A673 (cell line): ENCODE results near the gene ZNF689. TPM values are rescaled to one million over a fixed set of nuclear protein-coding genes. Genes with fewer than 3 reads are reported as not detected.

Source experiments
- Bru-seq: library from RNA; stranded (reverse); fragments of 400-500 nt; gene quantifications from one replicate; lab custom pipeline; 2021; lab: Mats Ljungman, UMichigan
- BruChase-seq, 2 experiments: library from RNA; stranded (reverse); fragments of 400-500 nt; gene quantifications; one replicate each; lab custom pipeline; 2021; lab: Mats Ljungman, UMichigan
- BruUV-seq: library from RNA; stranded (reverse); fragments of 400-500 nt; replicated peaks from 2 replicates; lab custom pipeline; 2021; lab: Mats Ljungman, UMichigan
- CTCF ChIA-PET: fragments of 300-600 bp; sonication (Branson Sonifier 250); formaldehyde crosslinking; loops from one replicate; lab custom pipeline; 2022; ENCODE audit warnings: antibody characterized with exemption; lab: Charles Lee
- POLR2A ChIA-PET: fragments of 300-600 bp; sonication (Branson Sonifier 250); formaldehyde crosslinking; loops from one replicate; lab custom pipeline; 2022; ENCODE audit warnings: antibody characterized with exemption; ENCODE audit not compliant: low non-redundant PET; lab: Charles Lee
- DNase-seq: peaks from one replicate; pipeline ENCODE4 v3.0.0-alpha.2; 2015; ENCODE audit warnings: low spot score
- H3K27ac ChIP-seq: fragments of 200-600 bp; sonication (generic); 2 replicates; pipeline ENCODE4 v1.5.1; 2016; ENCODE audit warnings: mixed run types, low read depth, mild to moderate bottlenecking, mixed read lengths, antibody characterized with exemption, low read length; ENCODE audit not compliant: poor library complexity, severe bottlenecking
- H3K27me3 ChIP-seq: fragments of 200-600 bp; sonication (generic); replicated peaks from 2 replicates; pipeline ENCODE4 v1.6.1; 2017; ENCODE audit warnings: mixed run types, low read depth, mild to moderate bottlenecking, mixed read lengths, antibody characterized with exemption, low read length; ENCODE audit not compliant: insufficient read depth, poor library complexity
- H3K36me3 ChIP-seq: fragments of 200-600 bp; sonication (generic); 2 replicates; pipeline ENCODE4 v1.6.1; 2016; ENCODE audit warnings: mixed run types, mild to moderate bottlenecking, mixed read lengths, antibody characterized with exemption, low read length; ENCODE audit not compliant: insufficient read depth, poor library complexity, severe bottlenecking
- H3K4me1 ChIP-seq: fragments of 200-600 bp; sonication (generic); 2 replicates; pipeline ENCODE4 v1.6.1; 2017; ENCODE audit warnings: mixed run types, mild to moderate bottlenecking, mixed read lengths, antibody characterized with exemption, low read length; ENCODE audit not compliant: insufficient read depth, poor library complexity, severe bottlenecking
- H3K4me3 ChIP-seq: fragments of 200-600 bp; sonication (generic); 2 replicates; pipeline ENCODE4 v1.5.1; 2016; ENCODE audit warnings: low read depth, mixed run types, mild to moderate bottlenecking, mixed read lengths, low read length; ENCODE audit not compliant: poor library complexity, severe bottlenecking
- H3K9me3 ChIP-seq: fragments of 200-600 bp; sonication (generic); 2 replicates; pipeline ENCODE4 v1.6.1; 2016; ENCODE audit warnings: mixed run types, low read depth, mild to moderate bottlenecking, mixed read lengths, antibody characterized with exemption, low read length; ENCODE audit not compliant: poor library complexity, severe bottlenecking
- CTCF ChIP-seq: fragments of 300-800, 200-600 bp; sonication (generic); conservative IDR thresholded peaks from 2 replicates; pipeline ENCODE4 v1.5.1; 2017; ENCODE audit warnings: low read depth, mild to moderate bottlenecking, antibody characterized with exemption, low read length, moderate library complexity, mixed read lengths
- EZH2 ChIP-seq: fragments of 200-600 bp; sonication (generic); IDR thresholded peaks from 2 replicates; pipeline ENCODE4 v1.6.1; 2017; ENCODE audit warnings: borderline replicate concordance, low read depth, mild to moderate bottlenecking, mixed read lengths, antibody characterized with exemption, low read length; ENCODE audit not compliant: poor library complexity, severe bottlenecking
- intact Hi-C: fragments of 100-400 bp; cut with micrococcal nuclease; formaldehyde crosslinking; loops from one replicate; pipeline ENCODE4 v1.10.0; 2022; ENCODE audit not compliant: unreplicated experiment
- long read RNA-seq: library from polyadenylated mRNA; stranded (forward); transcript quantifications from one replicate; pipeline ENCODE4 v2.0.0, GENCODE V29; 2022
- total RNA-seq: library from RNA; stranded (reverse); gene quantifications from 2 replicates; pipeline ENCODE4 v1.2.3, GENCODE V29; 2021

ZNF689 gene
- total RNA-seq (18.1 and 21.1 TPM in 2 replicates), Bru-seq, nascent RNA (percentile 74 among the genes with signal in this experiment), BruChase-seq, experiment 1, labeled RNA remaining after a 2-hour chase (percentile 85 among the genes with signal in this experiment), BruChase-seq, experiment 2, labeled RNA remaining after a 6-hour chase (percentile 70 among the genes with signal in this experiment)
- long read RNA-seq, transcript ZNF689-201 (3 exons, 3,547 nt) = major isoform, 26 of 37 reads
- long read RNA-seq, partial matches to known transcripts = 7 of 37 reads
- long read RNA-seq, other reads (novel, unspliced or antisense) = 0 of 37 reads

DNA sequence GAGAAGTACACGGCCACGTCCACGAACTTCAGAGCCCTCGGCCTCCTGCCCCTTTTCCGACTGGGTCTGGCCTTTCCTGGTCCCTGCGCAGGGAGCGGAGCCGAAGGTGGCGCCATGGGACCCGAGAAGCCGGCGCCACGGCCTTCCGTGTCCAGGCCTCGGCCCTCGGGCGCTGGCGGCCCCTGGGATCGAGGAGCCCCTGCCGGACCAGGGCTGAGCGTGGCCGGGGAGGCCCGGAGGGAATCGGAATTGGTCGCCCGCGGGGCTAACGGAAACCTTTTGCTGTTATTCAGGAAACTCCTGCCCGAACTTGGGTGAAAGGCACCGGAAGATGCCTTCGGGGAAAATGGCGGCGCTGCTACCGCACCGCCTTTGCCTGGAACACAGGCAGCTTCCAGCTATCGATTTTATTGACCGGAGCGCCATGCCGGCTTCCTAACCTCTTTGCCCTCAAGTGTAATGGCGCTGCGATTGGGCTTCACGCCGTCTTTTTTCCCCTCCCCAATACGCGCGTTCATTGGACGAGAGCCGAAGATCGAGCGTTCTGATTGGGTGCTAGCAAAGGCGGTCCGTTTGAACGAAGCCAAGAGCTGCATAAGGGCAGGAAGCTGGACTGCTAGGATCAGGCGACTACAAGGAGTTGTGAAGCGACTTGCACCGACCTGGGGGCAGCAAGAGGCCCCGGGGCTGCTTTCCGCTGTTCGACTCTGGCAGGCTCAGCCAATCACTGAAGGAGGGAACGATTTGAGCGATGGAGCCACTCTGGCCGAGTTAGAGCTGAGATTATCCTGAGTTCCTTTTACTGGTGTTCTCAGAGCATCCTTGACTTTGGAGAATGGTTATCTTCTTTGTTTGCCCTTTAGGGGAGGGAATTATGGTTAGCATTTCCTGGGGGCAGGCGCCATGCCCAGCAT lies at the start of gene ZNF689:
TSS of gene ZNF689 (minus strand) at position 464 of the 914 bp plus-strand sequence. CDS start at position 116, 348 bp downstream.
- peaks cover 4% of the 10 kb centered on the region for H3K4me1 ChIP-seq
- no peaks in the 10 kb centered on the region for H3K27me3 ChIP-seq
- H3K4me3 ChIP-seq = peak within 1 kb of the TSS; percentile 86
- no peaks in the 10 kb centered on the region for H3K9me3 ChIP-seq
- no peak for TF ChIP-seq EZH2
- ChIA-PET POLR2A (interaction anchor here (0.6 to 0.9 kb wide), 2 partner anchors 9 to 298 kb away, joined by 3 to 7 read pairs; no protein-coding TSS in a partner anchor), CTCF (interaction anchor here (0.7 to 1.5 kb wide), 3 partner anchors 12 to 180 kb away, joined by 3 to 6 read pairs (median 5); partner anchors contain the start of gene DCTPP1)
- intact Hi-C loops = no loop called here
- peak; percentile 98 for DNase-seq
- peak within 1 kb of the TSS; percentile 97 for H3K27ac ChIP-seq
- BruUV-seq = TSS peak; percentile 73
- peaks cover 27% of the 10 kb centered on the region for H3K36me3 ChIP-seq

DNA sequence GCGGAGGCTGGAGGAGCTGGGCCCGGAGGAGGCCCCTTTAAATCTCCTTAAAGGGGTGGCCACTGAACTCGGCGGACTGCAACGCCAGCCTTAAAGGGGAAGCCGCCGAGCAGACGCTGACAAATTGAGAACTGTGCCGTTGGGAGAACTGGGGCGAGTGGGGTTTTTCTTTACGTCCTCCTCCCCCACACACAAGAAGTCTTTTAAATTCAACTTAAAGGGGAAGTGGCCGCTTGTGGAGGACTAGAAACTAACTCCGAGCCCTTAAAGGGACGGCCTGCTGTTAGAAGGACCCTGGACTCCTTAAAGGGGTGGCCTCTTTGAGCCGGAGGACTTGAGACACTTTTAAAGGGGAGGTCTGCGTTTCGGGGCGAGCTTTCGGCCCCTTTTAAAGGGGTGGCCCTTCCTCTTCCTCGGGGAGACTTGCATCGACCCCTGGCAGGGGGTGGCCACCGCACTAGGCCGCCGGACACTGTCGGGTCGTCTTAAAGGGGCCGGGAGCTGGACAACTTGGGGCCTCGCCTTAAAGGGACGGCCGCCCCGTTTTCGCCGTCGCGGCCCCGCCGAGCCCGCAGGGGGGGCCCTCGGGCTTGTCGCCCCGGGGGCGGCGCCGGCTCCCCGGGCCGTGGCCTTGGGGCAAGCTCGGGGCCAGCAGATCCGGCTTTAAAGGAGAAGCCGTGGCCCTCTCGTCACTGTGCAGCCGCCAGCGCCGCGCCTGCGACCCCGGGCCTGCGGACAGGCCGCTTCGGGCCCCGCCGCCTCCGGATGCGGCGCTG lies 48.7 kb upstream of the ZNF689 start:
- peak; percentile 99 for DNase-seq
- ChIA-PET POLR2A (interaction anchor here (0.7 kb wide), 1 partner anchor 276 kb away, joined by 3 read pairs; no protein-coding TSS in a partner anchor), CTCF (no interaction called here)
- Histone ChIP-seq H3K27me3 (no peaks in the 10 kb centered on the region), H3K4me1 (peaks cover 19% of the 10 kb centered on the region), H3K36me3 (peaks cover 52% of the 10 kb centered on the region), H3K9me3 (no peaks in the 10 kb centered on the region), H3K4me3 (peak overlapping the region; percentile 81), H3K27ac (peak overlapping the region; percentile 99)
- TSS peak; percentile 79 for BruUV-seq
- intact Hi-C loops = loop anchor here (1.0 to 2.0 kb wide), 3 partner anchors 9 to 132 kb away; partner anchors contain the start of genes PRR14 and SRCAP
- TF ChIP-seq CTCF (0 out of 2 replicates have a peak, but pooled peaks have one; percentile 27), EZH2 (no peak)

GRCh38 chr16:30657866-30658730 lies 47.9 kb upstream of the ZNF689 start, which contains the start of gene FBRS:
TSS of gene FBRS (plus strand) at chr16:30658431. CDS start at chr16:30659519, 1,088 bp downstream.
- Histone ChIP-seq H3K36me3 (peaks cover 48% of the 10 kb centered on the region), H3K27me3 (no peaks in the 10 kb centered on the region), H3K4me3 (peak within 1 kb of the TSS; percentile 81), H3K9me3 (no peaks in the 10 kb centered on the region), H3K4me1 (peaks cover 19% of the 10 kb centered on the region), H3K27ac (peak within 1 kb of the TSS; percentile 99)
- BruUV-seq = no TSS peak
- intact Hi-C loops = loop anchor here (1.0 to 2.0 kb wide), 3 partner anchors 8 to 131 kb away; partner anchors contain the start of genes PRR14 and SRCAP
- CTCF ChIA-PET = no interaction called here
- DNase-seq = peak; percentile 100
- POLR2A ChIA-PET = interaction anchor here (0.7 kb wide), 1 partner anchor 277 kb away, joined by 3 read pairs; no protein-coding TSS in a partner anchor
- TF ChIP-seq EZH2 = no peak
- TF ChIP-seq CTCF = peak; percentile 94
